Measurements from ENCODE around the gene NOP53. TPM values are rescaled to one million over a fixed set of nuclear protein-coding genes. Genes with fewer than 3 reads are reported as not detected.
"Not testable (repeated sequence)": the region's sequence is repeated elsewhere in the genome, so short reads cannot be mapped to it uniquely, and the experiment has no call there.

The NOP53 gene
- total RNA-seq, 1 donor from 2014 or later = 292 TPM

DNA sequence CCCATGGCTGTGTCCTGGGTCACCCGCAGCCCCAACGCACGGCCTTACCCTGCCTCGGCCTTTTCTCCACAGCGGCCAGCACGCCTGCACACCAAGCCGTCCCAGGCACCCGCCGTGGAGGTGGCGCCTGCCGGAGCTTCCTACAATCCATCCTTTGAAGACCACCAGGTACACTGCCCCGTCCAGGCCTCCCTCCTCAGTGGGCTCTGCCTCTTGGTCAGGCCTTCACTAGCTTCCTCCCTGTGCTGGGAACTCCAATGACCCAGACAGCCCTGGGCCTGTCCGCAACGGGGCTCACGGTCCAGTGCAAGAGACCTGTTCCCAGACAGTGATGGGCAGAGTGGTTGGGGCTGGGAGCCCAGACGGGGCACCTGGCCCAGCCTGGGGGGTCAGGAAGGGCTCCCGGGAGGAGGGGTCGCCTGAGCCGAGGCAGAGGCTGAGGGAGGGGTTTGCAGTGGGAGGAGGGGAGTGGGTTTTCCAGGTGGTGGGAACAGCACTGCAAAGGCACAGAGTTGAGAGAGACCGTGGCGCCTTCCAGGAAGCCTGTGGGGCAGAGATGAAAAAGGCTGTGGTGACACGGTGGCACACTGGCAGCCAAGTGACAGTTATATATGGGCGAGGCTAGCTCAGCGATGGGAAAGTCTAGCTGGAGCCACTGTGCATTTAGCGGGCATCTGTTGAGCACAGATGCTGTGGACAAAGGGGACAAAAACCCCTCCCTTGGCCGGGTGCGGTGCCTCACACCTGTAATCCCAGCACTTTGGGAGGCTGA lies 7.3 kb downstream of the NOP53 start:
- intact Hi-C loops (cut with micrococcal nuclease) = no loop called here

DNA sequence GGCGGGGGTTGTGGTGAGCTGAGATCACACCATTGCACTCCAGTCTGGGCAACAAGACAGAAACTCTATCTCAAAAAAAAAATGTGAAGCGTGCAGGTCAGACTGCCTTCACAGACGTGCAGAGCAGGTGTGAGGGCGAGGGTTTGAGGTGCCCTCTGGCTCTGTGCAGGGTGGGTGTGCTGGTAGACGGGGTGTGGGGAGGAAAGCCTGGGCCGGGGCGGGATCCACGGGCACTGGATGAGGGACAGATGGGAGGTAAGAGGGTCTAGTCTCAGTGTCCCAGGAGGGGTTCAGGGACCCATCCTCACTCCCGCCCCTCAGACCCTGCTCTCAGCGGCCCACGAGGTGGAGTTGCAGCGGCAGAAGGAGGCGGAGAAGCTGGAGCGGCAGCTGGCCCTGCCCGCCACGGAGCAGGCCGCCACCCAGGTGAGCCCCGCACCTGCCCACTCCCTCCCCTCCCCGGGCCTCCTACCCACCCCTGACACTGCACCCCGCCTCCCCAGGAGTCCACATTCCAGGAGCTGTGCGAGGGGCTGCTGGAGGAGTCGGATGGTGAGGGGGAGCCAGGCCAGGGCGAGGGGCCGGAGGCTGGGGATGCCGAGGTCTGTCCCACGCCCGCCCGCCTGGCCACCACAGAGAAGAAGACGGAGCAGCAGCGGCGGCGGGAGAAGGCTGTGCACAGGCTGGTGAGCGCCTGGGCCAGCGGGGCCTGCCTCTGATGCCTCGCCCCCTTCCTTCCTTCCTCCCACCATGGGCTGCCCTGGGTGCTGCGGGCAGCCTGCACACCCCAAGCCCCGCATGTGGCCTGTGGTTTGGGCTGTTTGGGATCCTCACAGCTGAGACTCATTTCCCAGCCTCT lies 9.1 kb downstream of the NOP53 start:
- intact Hi-C loops (cut with micrococcal nuclease) = no loop called here

DNA sequence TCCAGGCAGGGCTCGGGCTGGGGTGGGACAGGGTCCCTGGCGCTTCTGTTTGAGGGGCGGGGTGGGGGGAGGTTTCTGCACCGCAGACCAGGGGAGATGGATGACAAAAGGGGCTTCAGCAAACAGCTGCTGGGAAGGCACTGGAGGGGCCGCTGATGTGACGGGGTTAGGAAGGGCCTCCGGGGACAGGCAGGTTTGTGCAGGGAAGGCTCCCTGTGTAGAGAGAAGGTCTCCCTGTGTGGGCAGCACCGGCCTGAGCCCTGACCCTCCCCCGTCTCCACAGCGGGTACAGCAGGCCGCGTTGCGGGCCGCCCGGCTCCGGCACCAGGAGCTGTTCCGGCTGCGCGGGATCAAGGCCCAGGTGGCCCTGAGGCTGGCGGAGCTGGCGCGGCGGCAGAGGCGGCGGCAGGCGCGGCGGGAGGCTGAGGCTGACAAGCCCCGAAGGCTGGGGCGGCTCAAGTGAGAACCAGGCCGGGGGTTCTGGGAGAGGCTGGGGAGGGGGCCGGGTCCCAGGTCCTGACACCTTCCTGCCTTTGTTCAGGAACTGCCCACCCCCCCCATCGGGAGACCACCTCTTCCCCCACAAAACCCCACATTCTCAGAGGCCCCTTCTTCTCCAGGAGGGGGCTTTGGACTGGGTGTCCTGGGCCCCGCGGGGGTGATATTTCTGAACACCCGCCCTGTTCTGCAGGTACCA lies 9.9 kb downstream of the NOP53 start:
- intact Hi-C loops (cut with micrococcal nuclease) = no loop called here

DNA sequence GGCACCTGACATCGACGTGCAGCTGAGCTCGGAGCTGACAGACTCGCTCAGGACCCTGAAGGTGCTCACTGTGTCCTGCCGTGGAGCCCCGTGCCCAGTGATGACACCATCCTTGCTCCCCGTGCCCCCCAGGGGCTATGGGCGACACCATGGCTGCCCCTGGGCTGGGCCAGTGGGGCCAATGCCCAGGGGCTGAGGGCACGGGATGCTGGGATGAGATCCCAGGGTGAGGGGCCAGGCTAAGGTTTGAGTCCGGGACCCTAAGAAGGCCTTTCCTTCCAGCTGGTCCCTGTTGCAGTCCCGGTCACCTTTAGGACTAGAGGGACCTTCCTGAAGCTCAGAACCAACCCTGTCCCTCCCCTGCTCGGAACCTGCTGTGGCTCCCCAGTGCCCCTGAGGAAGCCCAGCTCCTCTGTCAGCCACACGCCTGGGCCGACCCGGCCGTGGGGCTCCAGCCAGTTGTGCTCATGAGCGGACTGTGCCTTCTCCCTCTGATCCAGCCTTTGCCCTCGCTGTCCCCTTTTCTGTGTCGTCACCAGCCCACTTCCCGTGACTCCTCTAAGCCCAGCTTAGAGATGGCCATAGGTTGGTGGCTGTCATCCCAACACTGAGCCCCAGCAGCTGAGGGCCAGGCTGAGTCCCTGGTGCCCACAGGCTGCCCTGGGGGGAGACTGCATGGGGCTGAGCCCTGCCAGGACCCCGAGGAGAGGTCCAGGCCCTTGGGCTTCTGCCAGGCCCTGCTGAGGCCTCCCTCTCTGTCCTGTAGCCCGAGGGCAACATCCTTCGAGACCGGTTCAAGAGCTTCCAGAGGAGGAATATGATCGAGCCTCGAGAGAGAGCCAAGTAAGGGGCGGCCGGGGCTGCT lies 10.6 kb downstream of the NOP53 start:
- intact Hi-C loops (cut with micrococcal nuclease) = no loop called here

DNA sequence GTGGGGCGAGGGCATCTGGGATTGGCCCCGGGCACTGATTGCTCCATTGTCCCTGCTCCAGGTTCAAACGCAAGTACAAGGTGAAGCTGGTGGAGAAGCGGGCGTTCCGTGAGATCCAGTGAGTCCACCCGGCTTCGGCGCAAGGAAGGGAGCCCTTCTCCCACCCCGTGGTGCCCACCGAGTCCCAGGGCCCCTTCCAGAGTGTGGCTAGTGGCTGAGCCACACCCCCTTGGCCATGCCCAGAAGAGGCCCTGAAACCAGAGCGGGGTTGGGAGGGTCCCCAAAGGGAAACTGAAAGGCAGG lies 11.2 kb downstream of the NOP53 start:
- intact Hi-C loops (cut with micrococcal nuclease) = no loop called here

DNA sequence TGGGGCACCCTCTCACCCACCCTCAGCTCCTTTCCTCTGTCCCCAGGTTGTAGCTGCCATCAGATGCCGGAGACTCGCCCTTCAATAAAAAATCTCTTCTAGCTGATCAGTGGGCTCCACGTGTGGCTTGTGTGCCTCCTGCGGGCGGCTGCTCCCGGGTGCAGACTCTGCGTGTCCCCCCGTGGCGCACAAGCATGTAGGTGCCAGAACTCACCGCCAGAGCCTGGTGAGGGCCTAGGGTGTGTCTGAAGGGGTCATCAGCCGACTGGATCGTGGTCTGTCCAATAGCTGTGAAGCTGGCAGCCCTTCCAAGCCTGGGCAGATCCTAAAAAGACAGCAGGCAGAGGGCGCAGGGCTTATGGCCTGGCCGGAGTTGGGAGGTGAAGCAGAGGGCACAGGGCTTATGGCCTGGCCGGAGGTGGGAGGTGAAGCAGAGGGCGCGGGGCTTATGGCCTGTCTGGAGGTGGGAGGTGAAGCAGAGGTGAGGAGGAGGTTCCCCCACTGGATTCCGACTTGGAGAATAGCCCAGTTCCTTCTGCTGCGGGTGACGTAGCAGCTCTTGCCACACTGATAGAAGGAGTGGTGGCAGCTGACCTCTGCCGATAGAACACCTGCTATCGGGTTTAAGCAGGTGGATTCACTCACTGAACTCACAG lies 11.7 kb downstream of the NOP53 start:
- intact Hi-C loops (cut with micrococcal nuclease) = no loop called here

DNA sequence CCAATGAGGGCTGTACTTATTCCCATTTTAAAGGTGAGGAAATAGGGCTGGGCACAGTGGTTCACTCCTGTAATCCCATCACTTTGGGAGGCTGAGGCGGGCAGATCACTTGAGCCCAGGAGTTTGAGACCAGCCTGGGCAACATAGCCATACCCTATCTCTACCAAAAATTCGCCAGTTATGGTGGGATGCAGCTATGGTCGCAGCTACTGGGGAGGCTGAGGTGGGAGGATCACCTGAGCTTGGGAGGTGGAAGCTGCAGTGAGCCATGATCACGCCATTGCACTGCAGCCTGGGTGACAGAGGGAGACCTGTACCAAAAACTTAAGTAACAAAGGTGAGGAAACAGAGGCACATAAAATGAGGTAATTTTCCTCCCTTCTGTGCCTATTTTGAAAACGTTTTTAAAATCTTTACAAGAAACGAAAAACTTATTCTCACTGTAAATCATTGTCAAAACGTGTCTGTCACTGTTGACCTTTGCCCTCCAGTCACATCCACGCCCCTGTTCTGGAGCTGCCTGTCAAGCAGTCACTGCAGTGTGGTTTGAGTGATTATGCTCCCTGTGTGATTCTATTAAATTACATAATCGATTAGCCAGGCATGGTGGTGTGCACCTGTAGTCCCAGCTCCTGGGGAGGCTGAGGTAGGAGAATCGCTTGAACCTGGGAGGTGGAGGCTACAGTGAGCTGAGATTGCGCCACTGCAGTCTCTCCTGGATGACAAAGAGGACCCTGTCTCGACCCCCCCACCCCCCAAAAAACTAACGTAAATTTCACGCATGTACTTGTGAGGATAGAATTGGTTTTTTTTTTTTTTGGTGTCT lies 12.5 kb downstream of the NOP53 start:
- intact Hi-C loops (cut with micrococcal nuclease) = no loop called here

DNA sequence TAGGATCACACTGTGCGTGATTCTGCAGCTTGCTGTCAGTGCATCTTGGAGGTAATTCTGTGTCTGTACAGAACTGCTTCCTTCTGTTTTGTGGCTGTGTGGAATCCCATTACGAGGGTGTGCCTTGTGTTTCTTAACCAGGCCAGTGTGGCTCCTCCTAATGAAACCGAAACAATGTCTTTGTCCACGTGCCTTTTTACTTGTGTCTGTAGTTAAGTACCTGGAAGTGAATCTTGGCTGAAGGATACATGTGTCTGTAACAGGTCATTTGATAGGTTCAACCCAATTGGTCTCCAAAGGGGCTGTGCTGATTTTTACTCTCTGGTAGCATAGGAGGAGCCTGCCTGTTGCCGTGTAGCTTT lies 13.1 kb downstream of the NOP53 start:
- intact Hi-C loops (cut with micrococcal nuclease) = no loop called here

DNA sequence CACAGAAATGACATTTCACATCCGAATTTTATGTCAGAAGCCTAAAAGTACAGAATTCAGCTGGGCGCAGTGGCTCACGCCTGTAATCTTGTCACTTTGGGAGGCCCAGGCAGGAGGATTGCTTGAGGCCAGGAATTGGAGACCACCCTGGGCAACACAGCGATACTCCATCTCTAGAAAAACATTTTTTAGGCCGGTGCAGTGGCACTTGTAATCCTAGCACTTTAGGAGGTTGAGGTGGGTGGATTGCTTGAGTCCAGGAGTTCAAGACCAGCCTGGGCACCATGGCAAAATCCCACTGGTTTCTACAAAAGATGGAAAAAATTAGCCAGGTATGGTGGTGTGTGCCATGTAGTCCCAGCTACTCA lies 15.3 kb downstream of the NOP53 start:
- intact Hi-C loops (cut with micrococcal nuclease) = no loop called here

DNA sequence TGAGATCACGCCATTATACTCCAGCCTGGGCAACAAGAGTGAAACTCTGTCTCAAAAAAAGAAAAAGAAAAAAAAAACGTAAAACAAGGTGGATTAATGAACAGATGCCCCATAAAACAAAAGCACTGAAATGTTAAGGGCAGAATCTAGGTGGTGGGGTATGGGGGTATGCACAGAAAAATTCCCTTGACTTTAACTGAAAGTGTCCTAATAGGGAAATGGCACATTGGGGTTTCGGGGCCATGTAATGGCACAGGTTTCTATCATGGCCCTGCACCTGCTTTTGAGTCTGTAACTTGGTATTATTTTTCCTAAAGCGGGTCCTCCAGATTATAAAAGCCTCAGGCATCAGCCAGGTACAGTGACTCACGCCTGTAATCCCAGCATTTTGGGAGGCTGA lies 16.2 kb downstream of the NOP53 start:
- intact Hi-C loops (cut with micrococcal nuclease) = no loop called here

DNA sequence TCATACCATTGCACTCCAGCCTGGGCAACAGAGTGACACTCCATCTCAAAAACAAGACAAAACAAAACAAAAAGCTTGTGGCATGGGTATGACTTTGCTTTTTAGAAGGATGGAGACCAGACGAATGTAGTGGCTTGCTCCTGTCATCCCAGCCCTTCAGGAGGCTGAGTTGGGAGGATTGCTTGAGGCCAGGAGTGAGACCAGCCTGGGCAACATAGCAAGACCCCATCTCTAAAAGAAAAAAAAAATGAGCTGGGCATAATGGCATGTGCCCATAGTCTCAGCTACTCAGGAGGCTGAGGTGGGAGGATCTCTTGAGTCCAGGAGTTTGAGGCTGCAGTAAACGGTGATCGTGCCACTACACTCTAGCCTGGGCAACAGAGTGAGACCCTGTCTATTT lies 16.8 kb downstream of the NOP53 start:
- intact Hi-C loops (cut with micrococcal nuclease) = no loop called here

DNA sequence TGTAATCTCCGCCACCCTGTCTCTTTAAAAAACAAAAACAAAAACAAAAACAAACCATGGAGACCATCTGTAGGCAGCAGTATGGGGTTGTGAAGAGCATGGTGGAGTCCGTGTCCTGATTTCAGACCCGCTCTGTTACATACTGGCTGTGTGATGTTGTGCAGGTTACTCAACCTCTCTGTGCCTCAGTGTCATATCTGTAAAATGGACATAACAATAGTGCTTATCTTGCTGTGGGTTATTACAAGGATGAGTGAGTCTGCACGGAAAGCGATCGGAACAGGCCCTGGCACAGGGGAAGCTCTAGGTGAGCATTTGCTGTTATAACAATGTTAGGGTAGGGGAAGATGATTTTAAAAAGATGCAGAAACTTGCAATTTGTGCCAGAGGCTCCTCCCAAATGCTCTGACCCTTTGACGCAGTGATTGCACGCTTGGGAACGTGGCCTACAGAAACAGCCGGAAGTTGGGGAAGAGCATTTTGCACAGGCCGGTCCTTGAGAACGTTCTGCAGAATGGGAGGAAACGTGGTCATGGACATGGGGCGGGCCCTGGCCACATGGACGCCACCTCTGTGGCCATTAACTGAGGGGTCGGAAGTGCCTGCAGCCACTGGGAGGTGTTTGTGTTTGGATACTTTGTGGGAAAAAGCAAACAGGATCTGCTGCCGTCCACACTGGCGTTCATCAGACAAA lies 17.4 kb downstream of the NOP53 start:
- intact Hi-C loops (cut with micrococcal nuclease) = no loop called here

DNA sequence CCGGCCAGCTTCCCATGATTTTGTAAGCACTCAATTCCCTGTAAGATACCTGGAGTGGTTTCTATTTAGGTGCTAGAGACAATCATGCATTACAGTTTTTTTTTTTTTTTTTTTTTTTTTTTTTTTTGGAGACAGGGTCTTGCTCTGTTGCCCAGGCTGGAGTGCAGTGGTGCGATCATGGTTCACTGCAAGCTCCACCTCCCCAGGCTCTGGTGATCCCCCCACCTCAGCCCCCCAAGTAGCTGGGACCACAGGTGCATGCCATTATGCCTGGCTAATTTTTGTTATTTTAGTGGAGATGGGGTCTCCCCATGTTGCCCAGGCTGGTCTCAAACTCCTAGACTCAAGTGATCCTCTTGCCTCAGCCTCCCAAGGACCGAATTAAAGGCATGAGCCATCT lies 19.4 kb downstream of the NOP53 start:
- intact Hi-C loops (cut with micrococcal nuclease) = not testable (repeated sequence)

DNA sequence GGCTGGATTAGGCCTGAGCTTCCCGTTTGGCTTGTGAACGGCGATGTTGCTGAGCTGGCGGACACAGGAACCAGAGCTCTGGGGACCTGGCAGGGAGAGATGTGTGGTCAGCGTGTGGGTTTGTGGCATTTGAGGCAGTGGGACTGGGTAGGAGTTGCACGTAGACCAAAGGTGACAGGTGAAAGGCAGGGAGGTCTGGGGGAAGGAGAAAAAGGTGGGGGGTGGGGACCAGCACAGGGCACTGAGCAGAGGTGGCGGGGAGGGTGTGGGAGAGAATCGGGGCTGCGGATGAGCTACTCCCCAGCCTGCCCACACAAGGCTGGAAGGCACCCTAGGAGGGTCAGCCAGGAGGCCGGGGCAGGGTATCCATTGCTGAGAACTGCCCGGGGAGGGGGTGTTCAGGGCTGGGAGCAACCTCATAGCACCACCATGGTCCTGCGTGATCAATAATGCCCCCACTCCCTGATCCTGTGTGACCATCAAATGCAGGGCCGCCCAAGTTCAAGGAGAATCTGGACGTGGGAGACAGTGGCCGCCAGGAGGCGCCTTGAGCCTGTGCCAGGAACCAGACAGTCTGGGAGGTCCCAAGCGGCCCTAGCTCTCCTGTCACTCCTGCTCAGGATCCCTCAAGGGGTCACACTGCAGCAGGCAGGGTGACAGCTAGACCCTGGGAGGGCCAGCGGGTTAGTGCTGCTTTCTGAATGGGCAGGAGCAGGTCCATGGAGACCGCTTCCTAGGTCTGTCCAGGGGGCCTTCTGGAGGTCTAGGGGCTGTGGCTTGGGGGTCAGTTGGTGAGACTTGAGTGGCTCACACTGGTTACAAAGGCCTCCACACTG lies 20.4 kb downstream of the NOP53 start:
- intact Hi-C loops (cut with micrococcal nuclease) = loop anchor here (1.0 kb wide), 1 partner anchor 23 kb away; no protein-coding TSS in a partner anchor

DNA sequence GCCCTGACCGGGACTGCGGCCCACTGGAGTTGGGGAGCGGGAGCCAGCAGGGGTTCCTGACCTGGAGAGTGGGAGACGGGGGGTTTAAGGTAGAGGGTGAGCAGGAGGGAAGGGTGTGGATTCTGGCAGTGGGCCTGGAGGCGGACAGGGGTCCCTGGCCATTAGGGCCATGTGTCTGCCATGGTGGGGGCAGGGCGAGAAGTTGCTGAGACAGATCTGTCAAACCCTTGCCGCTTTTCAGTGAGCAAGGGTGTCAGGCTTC lies 20.9 kb downstream of the NOP53 start:
- intact Hi-C loops (cut with micrococcal nuclease) = loop anchor here (1.0 kb wide), 1 partner anchor 22 kb away; no protein-coding TSS in a partner anchor

DNA sequence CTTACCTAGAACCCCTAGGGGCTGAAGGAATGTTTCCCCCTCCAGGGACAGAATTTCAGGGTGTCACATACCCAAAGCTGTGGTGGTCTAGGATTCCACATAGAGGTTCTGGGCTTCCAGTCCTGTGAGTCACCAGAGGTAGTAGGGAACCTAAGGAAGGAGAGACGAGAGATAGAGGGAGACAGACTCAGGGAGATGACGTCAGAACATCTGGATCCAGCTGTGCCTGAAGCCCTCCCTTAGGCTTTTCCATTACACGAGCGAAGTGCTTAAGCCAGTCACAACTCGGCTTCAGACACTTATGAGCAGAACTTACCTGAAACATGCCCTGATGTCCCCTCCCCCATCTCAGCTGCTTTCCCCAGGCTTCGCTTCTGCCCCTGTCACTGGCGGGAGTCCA lies 21.3 kb downstream of the NOP53 start:
- intact Hi-C loops (cut with micrococcal nuclease) = loop anchor here (1.0 kb wide), 1 partner anchor 22 kb away; no protein-coding TSS in a partner anchor

DNA sequence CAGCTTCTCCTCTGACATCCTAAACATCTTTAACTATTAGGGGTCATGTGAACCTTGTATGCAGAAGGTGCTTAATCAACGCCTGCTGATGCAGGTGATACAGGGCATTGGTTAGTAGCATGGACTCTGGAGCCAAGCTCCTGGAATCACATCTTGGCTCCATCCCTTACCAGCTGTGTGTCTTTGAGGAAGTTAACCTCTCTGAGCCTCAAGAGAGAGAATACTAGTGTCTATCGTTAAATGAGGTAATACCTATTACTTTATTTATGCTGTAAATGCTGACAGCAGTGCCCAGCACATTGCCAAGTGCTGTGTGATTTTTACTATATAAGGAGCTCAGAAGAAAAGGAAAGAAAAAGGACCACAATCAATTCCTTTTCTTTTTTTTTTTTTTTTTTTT lies 22.0 kb downstream of the NOP53 start:
- intact Hi-C loops (cut with micrococcal nuclease) = no loop called here

DNA sequence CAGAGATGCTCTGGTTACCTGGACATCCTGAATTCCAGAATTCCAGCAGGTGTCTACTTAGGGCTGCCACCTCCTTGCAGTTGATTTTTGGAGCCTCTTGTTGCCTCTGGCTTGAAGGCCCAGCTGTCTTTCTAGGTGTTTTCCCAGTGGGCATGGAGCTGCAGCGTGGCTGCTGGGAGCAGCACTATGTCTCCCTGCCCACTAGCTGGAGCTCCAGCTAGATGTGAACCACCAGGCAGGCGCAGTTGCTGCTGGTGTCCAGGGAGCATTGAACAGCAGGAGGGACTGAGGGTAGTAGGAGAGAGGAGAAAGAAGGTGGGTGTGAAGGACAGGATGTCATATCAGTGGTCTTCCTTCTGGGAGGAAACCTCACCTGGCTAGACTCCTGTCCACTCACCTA lies 23.3 kb downstream of the NOP53 start:
- intact Hi-C loops (cut with micrococcal nuclease) = no loop called here

DNA sequence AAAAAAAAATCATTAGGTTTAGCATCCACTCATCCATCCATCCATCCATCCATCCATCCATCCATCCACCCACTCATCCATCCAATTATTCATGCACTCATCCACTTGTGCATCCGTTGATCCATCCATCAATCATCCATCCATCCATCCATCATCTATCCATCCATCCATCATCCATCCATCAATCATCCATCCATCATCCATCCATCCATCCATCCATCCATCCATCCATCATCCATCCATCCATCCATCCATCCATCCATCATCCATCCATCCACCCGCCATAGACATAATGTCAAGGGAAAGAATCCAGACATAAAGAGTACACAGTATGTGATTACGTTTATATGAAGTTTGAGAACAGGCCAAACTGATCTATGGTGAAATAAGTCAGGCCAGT lies 24.2 kb downstream of the NOP53 start:
- intact Hi-C loops (cut with micrococcal nuclease) = no loop called here
